ENCODE results near the gene LRP1.

LRP1 gene

GRCh38 chr12:57096099-57096572 lies 32.1 kb upstream of the LRP1 start:
- peaks cover 21% of the 10 kb centered on the region for H3K4me1 ChIP-seq (ENCODE audit: control insufficient read depth, insufficient read depth, low read length)
- H3K4me3 ChIP-seq (ENCODE audit: low read depth, low read length), result no peak overlapping the region
- H3K27me3 ChIP-seq (ENCODE audit: control insufficient read depth, insufficient read depth, low read length), result no peaks in the 10 kb centered on the region
- peaks cover 75% of the 10 kb centered on the region for H3K36me3 ChIP-seq (ENCODE audit: control insufficient read depth, insufficient read depth, low read length)
- H3K27ac ChIP-seq (ENCODE audit: low read depth, low read length), result no peak overlapping the region
- no peak overlapping the region for H3K9ac ChIP-seq (ENCODE audit: low read length)
- H3K9me3 ChIP-seq (ENCODE audit: control insufficient read depth, insufficient read depth, low read depth, low read length), result no peaks in the 10 kb centered on the region

DNA sequence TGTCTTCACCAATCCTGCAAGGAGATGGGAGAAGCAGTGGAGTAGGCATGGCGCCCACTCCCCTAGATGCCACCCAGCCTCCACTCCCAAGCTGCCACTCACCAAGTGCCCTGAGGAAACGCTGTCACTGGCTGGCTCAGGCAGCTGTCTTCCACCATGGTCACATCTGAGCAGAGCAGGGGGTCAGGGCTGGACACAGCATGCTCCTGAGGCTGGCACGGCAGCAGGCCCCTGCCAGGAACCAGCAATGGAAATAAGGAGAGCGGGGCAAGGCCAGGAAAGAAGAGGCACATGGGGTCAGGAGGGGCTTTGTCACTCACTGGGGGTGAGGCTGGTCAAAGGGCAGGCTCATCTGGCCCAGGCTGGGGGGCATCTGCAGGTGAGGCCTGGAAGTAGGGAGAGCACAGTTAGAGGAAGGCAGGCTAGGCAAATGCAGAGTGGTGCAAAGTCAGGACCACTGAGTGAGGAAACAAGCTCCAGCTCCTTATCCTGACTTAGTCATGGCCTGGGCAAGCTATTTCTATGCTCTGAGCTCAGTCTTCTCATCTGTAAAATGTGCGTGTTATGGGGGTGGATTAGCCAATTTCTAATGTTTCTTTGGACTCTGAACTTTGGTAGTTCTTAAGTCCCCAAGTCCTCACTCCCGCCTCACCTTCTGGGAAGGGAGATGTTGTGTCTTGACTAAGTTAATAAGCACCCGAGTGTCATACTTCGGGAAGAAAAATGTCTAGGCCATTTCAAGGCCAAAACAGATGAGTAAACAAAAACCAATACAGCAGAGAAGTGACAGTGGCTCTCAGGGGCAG lies 31.3 kb upstream of the LRP1 start:
- H3K9me3 ChIP-seq (ENCODE audit: control insufficient read depth, insufficient read depth, low read depth, low read length), result no peaks in the 10 kb centered on the region
- peaks cover 21% of the 10 kb centered on the region for H3K4me1 ChIP-seq (ENCODE audit: control insufficient read depth, insufficient read depth, low read length)
- H3K27me3 ChIP-seq (ENCODE audit: control insufficient read depth, insufficient read depth, low read length), result no peaks in the 10 kb centered on the region
- no peak overlapping the region for H3K4me3 ChIP-seq (ENCODE audit: low read depth, low read length)
- peaks cover 68% of the 10 kb centered on the region for H3K36me3 ChIP-seq (ENCODE audit: control insufficient read depth, insufficient read depth, low read length)
- H3K9ac ChIP-seq (ENCODE audit: low read length), result no peak overlapping the region
- H3K27ac ChIP-seq (ENCODE audit: low read depth, low read length), result no peak overlapping the region

- Histone ChIP-seq H3K27me3 (ENCODE audit: control insufficient read depth, insufficient read depth, low read length) (no peaks in the 10 kb centered on the region), H3K27ac (ENCODE audit: low read depth, low read length) (no peak overlapping the region), H3K4me1 (ENCODE audit: control insufficient read depth, insufficient read depth, low read length) (peaks cover 21% of the 10 kb centered on the region), H3K9me3 (ENCODE audit: control insufficient read depth, insufficient read depth, low read depth, low read length) (no peaks in the 10 kb centered on the region), H3K4me3 (ENCODE audit: low read depth, low read length) (no peak overlapping the region), H3K9ac (ENCODE audit: low read length) (no peak overlapping the region), H3K36me3 (ENCODE audit: control insufficient read depth, insufficient read depth, low read length) (peaks cover 67% of the 10 kb centered on the region)
Observed at GRCh38 chr12:57097554-57097835, 30.8 kb upstream of the LRP1 start.

DNA sequence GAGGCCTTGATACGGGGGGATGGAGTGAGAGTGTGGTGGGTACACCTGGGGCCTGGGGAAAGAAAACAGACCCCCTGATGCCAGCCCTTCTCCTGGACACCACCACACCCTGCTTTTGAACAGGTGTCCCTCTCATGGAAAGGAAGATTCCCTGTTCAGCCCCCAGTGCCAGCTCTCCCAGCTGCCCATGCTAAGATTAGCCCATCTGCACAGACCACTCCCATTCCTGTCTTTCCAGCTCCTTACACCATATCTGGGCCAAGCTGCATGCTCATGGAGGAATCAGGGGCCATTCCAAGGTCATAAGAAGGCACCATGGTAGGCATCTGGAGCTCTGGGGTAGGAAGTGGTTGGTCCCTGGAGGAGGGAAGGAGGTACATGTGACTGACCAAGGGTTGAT lies 29.7 kb upstream of the LRP1 start:
- H3K36me3 ChIP-seq (ENCODE audit: control insufficient read depth, insufficient read depth, low read length), result peaks cover 64% of the 10 kb centered on the region
- no peaks in the 10 kb centered on the region for H3K27me3 ChIP-seq (ENCODE audit: control insufficient read depth, insufficient read depth, low read length)
- peaks cover 16% of the 10 kb centered on the region for H3K4me1 ChIP-seq (ENCODE audit: control insufficient read depth, insufficient read depth, low read length)
- H3K9ac ChIP-seq (ENCODE audit: low read length), result no peak overlapping the region
- no peak overlapping the region for H3K4me3 ChIP-seq (ENCODE audit: low read depth, low read length)
- H3K9me3 ChIP-seq (ENCODE audit: control insufficient read depth, insufficient read depth, low read depth, low read length), result no peaks in the 10 kb centered on the region
- no peak overlapping the region for H3K27ac ChIP-seq (ENCODE audit: low read depth, low read length)

DNA sequence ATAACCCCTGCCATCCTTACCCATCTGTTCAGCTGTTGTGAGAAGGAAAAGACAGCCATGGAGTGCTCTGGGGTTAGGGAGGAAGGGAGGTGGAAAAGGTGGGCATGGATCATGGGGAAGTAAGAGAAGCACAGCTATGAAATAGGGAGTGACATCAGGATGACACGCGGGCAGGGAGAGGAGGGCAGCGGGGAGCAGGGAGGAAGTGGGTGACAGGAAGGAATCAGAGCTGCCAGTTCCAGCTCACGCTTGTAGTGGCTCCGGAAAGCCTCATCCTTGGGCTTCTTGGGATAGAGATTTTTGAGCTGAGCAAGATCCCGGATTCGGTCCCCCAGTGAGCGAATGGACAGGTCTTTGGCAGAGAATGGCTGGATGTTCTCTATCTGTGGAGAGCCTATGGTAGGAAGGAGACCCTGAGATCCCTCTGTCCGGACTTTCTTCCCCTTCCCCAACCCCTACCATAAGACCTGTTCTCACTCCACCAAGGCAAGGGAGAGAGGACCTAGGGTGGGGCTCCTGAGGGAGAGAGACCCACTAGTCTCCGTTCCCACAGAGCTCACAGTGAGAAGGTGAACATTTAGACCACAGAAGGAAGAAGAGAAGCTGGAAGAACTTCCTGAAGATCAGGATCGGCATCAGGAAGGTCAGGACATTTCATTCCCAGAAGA lies 29.1 kb upstream of the LRP1 start:
- no peaks in the 10 kb centered on the region for H3K9me3 ChIP-seq (ENCODE audit: control insufficient read depth, insufficient read depth, low read depth, low read length)
- H3K4me3 ChIP-seq (ENCODE audit: low read depth, low read length), result no peak overlapping the region
- H3K27ac ChIP-seq (ENCODE audit: low read depth, low read length), result no peak overlapping the region
- peaks cover 13% of the 10 kb centered on the region for H3K4me1 ChIP-seq (ENCODE audit: control insufficient read depth, insufficient read depth, low read length)
- no peaks in the 10 kb centered on the region for H3K27me3 ChIP-seq (ENCODE audit: control insufficient read depth, insufficient read depth, low read length)
- H3K9ac ChIP-seq (ENCODE audit: low read length), result no peak overlapping the region
- peaks cover 69% of the 10 kb centered on the region for H3K36me3 ChIP-seq (ENCODE audit: control insufficient read depth, insufficient read depth, low read length)

GRCh38 chr12:57099766-57100165 lies 28.5 kb upstream of the LRP1 start:
- H3K9me3 ChIP-seq (ENCODE audit: control insufficient read depth, insufficient read depth, low read depth, low read length), result no peaks in the 10 kb centered on the region
- H3K9ac ChIP-seq (ENCODE audit: low read length), result no peak overlapping the region
- no peak overlapping the region for H3K27ac ChIP-seq (ENCODE audit: low read depth, low read length)
- no peaks in the 10 kb centered on the region for H3K27me3 ChIP-seq (ENCODE audit: control insufficient read depth, insufficient read depth, low read length)
- H3K4me3 ChIP-seq (ENCODE audit: low read depth, low read length), result no peak overlapping the region
- H3K4me1 ChIP-seq (ENCODE audit: control insufficient read depth, insufficient read depth, low read length), result peaks cover 7% of the 10 kb centered on the region; the same call in 1 of the 2 replicates
- H3K36me3 ChIP-seq (ENCODE audit: control insufficient read depth, insufficient read depth, low read length), result peaks cover 69% of the 10 kb centered on the region

GRCh38 chr12:57101892-57102695 lies 26.2 kb upstream of the LRP1 start:
- H3K4me1 ChIP-seq (ENCODE audit: control insufficient read depth, insufficient read depth, low read length), result no peaks in the 10 kb centered on the region
- H3K27ac ChIP-seq (ENCODE audit: low read depth, low read length), result no peak overlapping the region
- H3K27me3 ChIP-seq (ENCODE audit: control insufficient read depth, insufficient read depth, low read length), result no peaks in the 10 kb centered on the region
- H3K36me3 ChIP-seq (ENCODE audit: control insufficient read depth, insufficient read depth, low read length), result peaks cover 70% of the 10 kb centered on the region
- H3K9me3 ChIP-seq (ENCODE audit: control insufficient read depth, insufficient read depth, low read depth, low read length), result no peaks in the 10 kb centered on the region
- H3K9ac ChIP-seq (ENCODE audit: low read length), result no peak overlapping the region
- H3K4me3 ChIP-seq (ENCODE audit: low read depth, low read length), result no peak overlapping the region

- H3K9ac ChIP-seq (ENCODE audit: low read length), result no peak overlapping the region
- no peak overlapping the region for H3K27ac ChIP-seq (ENCODE audit: low read depth, low read length)
- no peaks in the 10 kb centered on the region for H3K9me3 ChIP-seq (ENCODE audit: control insufficient read depth, insufficient read depth, low read depth, low read length)
- peaks cover 55% of the 10 kb centered on the region for H3K36me3 ChIP-seq (ENCODE audit: control insufficient read depth, insufficient read depth, low read length)
- H3K4me1 ChIP-seq (ENCODE audit: control insufficient read depth, insufficient read depth, low read length), result no peaks in the 10 kb centered on the region
- no peak overlapping the region for H3K4me3 ChIP-seq (ENCODE audit: low read depth, low read length)
- no peaks in the 10 kb centered on the region for H3K27me3 ChIP-seq (ENCODE audit: control insufficient read depth, insufficient read depth, low read length)
Observed at GRCh38 chr12:57103856-57104255, 24.4 kb upstream of the LRP1 start.

GRCh38 chr12:57104292-57104910 lies 23.9 kb upstream of the LRP1 start:
- no peak overlapping the region for H3K4me3 ChIP-seq (ENCODE audit: low read depth, low read length)
- H3K9me3 ChIP-seq (ENCODE audit: control insufficient read depth, insufficient read depth, low read depth, low read length), result no peaks in the 10 kb centered on the region
- no peaks in the 10 kb centered on the region for H3K4me1 ChIP-seq (ENCODE audit: control insufficient read depth, insufficient read depth, low read length)
- H3K36me3 ChIP-seq (ENCODE audit: control insufficient read depth, insufficient read depth, low read length), result peaks cover 50% of the 10 kb centered on the region
- H3K27ac ChIP-seq (ENCODE audit: low read depth, low read length), result no peak overlapping the region
- H3K9ac ChIP-seq (ENCODE audit: low read length), result no peak overlapping the region
- H3K27me3 ChIP-seq (ENCODE audit: control insufficient read depth, insufficient read depth, low read length), result no peaks in the 10 kb centered on the region

DNA sequence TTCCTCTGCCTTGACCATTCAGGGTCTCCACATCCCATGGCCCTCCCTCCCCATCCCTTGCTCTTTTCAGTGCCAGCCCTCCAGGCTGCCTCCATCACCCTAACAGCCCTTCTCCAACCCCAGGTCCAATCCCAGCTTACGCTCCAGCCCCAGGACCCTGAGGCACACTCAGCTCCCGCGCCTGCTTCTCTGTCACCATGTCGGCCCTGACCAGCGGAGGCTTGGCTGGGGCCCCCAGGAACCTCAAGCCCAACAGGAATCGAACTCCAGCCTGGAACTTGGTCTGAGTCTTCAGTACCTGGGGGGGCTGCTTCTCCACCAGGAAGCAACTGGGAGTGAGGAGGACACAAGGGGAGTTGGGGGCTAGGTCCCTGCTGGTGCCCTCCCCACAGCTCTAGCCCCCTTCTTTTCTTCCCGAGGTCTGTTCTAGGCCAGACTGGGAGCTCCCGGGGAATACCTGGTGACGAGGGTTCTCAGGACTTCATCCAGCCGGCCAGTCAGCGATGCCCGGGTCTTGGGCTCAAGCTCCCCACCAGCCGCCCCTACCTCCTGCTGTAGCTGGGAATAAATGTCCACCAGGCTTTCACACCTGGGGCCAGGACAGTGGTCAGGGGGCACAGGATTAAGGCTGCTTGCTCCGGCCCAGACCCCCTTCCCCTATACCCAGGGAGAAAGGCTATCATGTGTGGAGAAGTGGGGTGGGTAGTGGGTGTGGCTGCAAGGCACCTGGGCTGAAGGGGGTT lies 23.1 kb upstream of the LRP1 start:
- Histone ChIP-seq H3K9ac (ENCODE audit: low read length) (no peak overlapping the region), H3K4me3 (ENCODE audit: low read depth, low read length) (no peak overlapping the region), H3K27me3 (ENCODE audit: control insufficient read depth, insufficient read depth, low read length) (no peaks in the 10 kb centered on the region), H3K9me3 (ENCODE audit: control insufficient read depth, insufficient read depth, low read depth, low read length) (no peaks in the 10 kb centered on the region), H3K36me3 (ENCODE audit: control insufficient read depth, insufficient read depth, low read length) (peaks cover 43% of the 10 kb centered on the region), H3K4me1 (ENCODE audit: control insufficient read depth, insufficient read depth, low read length) (peaks cover 6% of the 10 kb centered on the region), H3K27ac (ENCODE audit: low read depth, low read length) (no peak overlapping the region)

All from HUES6 (cell line).